Measurements from ENCODE around the gene PTPN9. TPM values are rescaled to one million over a fixed set of nuclear protein-coding genes. Genes with fewer than 3 reads are reported as not detected.
A peak's percentile ranks its signal among the peaks of the same experiment; 100 is the strongest.

PTPN9 gene
- total and polyA plus RNA-seq, 2 of the 13 experiments (the other 11 are each of a cell fraction or from before 2014, with no cell fraction given): 16.6 to 19.9 TPM

GRCh38 chr15:75455424-75455981 lies 123.6 kb downstream of the PTPN9 start (continued):
- TF ChIP-seq KAT7 (CRISPR knock-in tag; IDR thresholded peaks at IDR 0.05; ENCODE audit: borderline replicate concordance) (no peak), MXI1 (IDR thresholded peaks at IDR 0.05; ENCODE audit: borderline replicate concordance, low read depth, low read length) (no peak), MEIS1 (CRISPR knock-in tag; IDR thresholded peaks at IDR 0.05; ENCODE audit: borderline replicate concordance) (no peak), ZNF451 (CRISPR knock-in tag; IDR thresholded peaks at IDR 0.05) (no peak), ZNF652 (CRISPR knock-in tag; IDR thresholded peaks at IDR 0.05; ENCODE audit: borderline replicate concordance, low read depth) (no peak), NCOR1 (IDR thresholded peaks at IDR 0.05; ENCODE audit: borderline replicate concordance, low read length) (no peak), CREM (IDR thresholded peaks at IDR 0.05) (no peak), CREM (CRISPR knock-in tag; IDR thresholded peaks at IDR 0.05) (no peak), KLF9 (CRISPR knock-in tag; IDR thresholded peaks at IDR 0.05; ENCODE audit: low read depth) (no peak), ZKSCAN5 (CRISPR knock-in tag; IDR thresholded peaks at IDR 0.05) (no peak), ZNF891 (CRISPR knock-in tag; IDR thresholded peaks at IDR 0.05) (peak; percentile 18; the same call in 1 of the 2 replicates), ADNP (CRISPR knock-in tag; IDR thresholded peaks at IDR 0.05) (no peak), HMGA1 (CRISPR knock-in tag; conservative IDR thresholded peaks at IDR 0.05) (no peak), FIP1L1 (IDR thresholded peaks at IDR 0.05; ENCODE audit: borderline replicate concordance, insufficient read depth, low read depth, low read length) (no peak), KAT2B (IDR thresholded peaks at IDR 0.05; ENCODE audit: borderline replicate concordance, low read depth, low read length) (no peak), ZBTB7B (CRISPR knock-in tag; IDR thresholded peaks at IDR 0.05) (no peak), SNAPC2 (CRISPR knock-in tag; IDR thresholded peaks at IDR 0.05) (no peak), BCL6 (CRISPR knock-in tag; IDR thresholded peaks at IDR 0.05) (0 out of 2 replicates have a peak, but pooled peaks have one; percentile 24)
- TF ChIP-seq, protein P1, sequence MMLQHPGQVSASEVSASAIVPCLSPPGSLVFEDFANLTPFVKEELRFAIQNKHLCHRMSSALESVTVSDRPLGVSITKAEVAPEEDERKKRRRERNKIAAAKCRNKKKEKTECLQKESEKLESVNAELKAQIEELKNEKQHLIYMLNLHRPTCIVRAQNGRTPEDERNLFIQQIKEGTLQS (CRISPR knock-in tag; IDR thresholded peaks at IDR 0.05): no peak
- TF ChIP-seq, protein P2, sequence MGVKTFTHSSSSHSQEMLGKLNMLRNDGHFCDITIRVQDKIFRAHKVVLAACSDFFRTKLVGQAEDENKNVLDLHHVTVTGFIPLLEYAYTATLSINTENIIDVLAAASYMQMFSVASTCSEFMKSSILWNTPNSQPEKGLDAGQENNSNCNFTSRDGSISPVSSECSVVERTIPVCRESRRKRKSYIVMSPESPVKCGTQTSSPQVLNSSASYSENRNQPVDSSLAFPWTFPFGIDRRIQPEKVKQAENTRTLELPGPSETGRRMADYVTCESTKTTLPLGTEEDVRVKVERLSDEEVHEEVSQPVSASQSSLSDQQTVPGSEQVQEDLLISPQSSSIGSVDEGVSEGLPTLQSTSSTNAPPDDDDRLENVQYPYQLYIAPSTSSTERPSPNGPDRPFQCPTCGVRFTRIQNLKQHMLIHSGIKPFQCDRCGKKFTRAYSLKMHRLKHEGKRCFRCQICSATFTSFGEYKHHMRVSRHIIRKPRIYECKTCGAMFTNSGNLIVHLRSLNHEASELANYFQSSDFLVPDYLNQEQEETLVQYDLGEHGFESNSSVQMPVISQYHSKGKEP (CRISPR knock-in tag; IDR thresholded peaks at IDR 0.05): no peak
- TF ChIP-seq, protein P3, sequence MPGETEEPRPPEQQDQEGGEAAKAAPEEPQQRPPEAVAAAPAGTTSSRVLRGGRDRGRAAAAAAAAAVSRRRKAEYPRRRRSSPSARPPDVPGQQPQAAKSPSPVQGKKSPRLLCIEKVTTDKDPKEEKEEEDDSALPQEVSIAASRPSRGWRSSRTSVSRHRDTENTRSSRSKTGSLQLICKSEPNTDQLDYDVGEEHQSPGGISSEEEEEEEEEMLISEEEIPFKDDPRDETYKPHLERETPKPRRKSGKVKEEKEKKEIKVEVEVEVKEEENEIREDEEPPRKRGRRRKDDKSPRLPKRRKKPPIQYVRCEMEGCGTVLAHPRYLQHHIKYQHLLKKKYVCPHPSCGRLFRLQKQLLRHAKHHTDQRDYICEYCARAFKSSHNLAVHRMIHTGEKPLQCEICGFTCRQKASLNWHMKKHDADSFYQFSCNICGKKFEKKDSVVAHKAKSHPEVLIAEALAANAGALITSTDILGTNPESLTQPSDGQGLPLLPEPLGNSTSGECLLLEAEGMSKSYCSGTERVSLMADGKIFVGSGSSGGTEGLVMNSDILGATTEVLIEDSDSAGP (CRISPR knock-in tag; IDR thresholded peaks at IDR 0.05; ENCODE audit: borderline replicate concordance): peak; percentile 8; the same call in 1 of the 2 replicates
- TF ChIP-seq, protein P4, sequence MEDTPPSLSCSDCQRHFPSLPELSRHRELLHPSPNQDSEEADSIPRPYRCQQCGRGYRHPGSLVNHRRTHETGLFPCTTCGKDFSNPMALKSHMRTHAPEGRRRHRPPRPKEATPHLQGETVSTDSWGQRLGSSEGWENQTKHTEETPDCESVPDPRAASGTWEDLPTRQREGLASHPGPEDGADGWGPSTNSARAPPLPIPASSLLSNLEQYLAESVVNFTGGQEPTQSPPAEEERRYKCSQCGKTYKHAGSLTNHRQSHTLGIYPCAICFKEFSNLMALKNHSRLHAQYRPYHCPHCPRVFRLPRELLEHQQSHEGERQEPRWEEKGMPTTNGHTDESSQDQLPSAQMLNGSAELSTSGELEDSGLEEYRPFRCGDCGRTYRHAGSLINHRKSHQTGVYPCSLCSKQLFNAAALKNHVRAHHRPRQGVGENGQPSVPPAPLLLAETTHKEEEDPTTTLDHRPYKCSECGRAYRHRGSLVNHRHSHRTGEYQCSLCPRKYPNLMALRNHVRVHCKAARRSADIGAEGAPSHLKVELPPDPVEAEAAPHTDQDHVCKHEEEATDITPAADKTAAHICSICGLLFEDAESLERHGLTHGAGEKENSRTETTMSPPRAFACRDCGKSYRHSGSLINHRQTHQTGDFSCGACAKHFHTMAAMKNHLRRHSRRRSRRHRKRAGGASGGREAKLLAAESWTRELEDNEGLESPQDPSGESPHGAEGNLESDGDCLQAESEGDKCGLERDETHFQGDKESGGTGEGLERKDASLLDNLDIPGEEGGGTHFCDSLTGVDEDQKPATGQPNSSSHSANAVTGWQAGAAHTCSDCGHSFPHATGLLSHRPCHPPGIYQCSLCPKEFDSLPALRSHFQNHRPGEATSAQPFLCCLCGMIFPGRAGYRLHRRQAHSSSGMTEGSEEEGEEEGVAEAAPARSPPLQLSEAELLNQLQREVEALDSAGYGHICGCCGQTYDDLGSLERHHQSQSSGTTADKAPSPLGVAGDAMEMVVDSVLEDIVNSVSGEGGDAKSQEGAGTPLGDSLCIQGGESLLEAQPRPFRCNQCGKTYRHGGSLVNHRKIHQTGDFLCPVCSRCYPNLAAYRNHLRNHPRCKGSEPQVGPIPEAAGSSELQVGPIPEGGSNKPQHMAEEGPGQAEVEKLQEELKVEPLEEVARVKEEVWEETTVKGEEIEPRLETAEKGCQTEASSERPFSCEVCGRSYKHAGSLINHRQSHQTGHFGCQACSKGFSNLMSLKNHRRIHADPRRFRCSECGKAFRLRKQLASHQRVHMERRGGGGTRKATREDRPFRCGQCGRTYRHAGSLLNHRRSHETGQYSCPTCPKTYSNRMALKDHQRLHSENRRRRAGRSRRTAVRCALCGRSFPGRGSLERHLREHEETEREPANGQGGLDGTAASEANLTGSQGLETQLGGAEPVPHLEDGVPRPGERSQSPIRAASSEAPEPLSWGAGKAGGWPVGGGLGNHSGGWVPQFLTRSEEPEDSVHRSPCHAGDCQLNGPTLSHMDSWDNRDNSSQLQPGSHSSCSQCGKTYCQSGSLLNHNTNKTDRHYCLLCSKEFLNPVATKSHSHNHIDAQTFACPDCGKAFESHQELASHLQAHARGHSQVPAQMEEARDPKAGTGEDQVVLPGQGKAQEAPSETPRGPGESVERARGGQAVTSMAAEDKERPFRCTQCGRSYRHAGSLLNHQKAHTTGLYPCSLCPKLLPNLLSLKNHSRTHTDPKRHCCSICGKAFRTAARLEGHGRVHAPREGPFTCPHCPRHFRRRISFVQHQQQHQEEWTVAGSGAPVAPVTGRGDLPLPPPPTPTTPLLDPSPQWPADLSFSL (CRISPR knock-in tag; IDR thresholded peaks at IDR 0.05): no peak

Measured in HepG2 (cell line).